ENCODE data around the gene CEACAM16.

Gene CEACAM16

GRCh38 chr19:44684892-44685863 is 13.8 kb upstream of the CEACAM16 start:
- H3K4me3 ChIP-seq (replicated peaks; ENCODE audit: low read depth, low read length) = no peak overlapping the region
- DNase-seq (ENCODE audit: extremely low read depth, low read depth) = peak; percentile 88
- no peak for TF ChIP-seq CTCF (IDR thresholded peaks at IDR 0.05; ENCODE audit: low read depth, low read length, missing control alignments)

GRCh38 chr19:44685877-44686276 is 13.1 kb upstream of the CEACAM16 start:
- H3K4me3 ChIP-seq (replicated peaks; ENCODE audit: low read depth, low read length) = no peak overlapping the region
- no peak for DNase-seq (ENCODE audit: extremely low read depth, low read depth)
- no peak for TF ChIP-seq CTCF (IDR thresholded peaks at IDR 0.05; ENCODE audit: low read depth, low read length, missing control alignments)

- no peak overlapping the region for H3K4me3 ChIP-seq (replicated peaks; ENCODE audit: low read depth, low read length)
- DNase-seq (ENCODE audit: extremely low read depth, low read depth) = no peak
- no peak for TF ChIP-seq CTCF (IDR thresholded peaks at IDR 0.05; ENCODE audit: low read depth, low read length, missing control alignments)
Observed at GRCh38 chr19:44686896-44687295, 12.1 kb upstream of the CEACAM16 start.

GRCh38 chr19:44687888-44688287 is 11.1 kb upstream of the CEACAM16 start:
- no peak for DNase-seq (ENCODE audit: extremely low read depth, low read depth)

GRCh38 chr19:44689290-44690130 is 9.4 kb upstream of the CEACAM16 start:
- peak; percentile 94 for TF ChIP-seq CTCF (IDR thresholded peaks at IDR 0.05; ENCODE audit: low read depth, low read length, missing control alignments)
- peak; percentile 33 for DNase-seq (ENCODE audit: extremely low read depth, low read depth)
- H3K4me3 ChIP-seq (replicated peaks; ENCODE audit: low read depth, low read length) = no peak overlapping the region

More at GRCh38 chr19:44687888-44688287, 11.1 kb upstream of the CEACAM16 start:
- H3K4me3 ChIP-seq (replicated peaks; ENCODE audit: low read depth, low read length) = no peak overlapping the region
- TF ChIP-seq CTCF (IDR thresholded peaks at IDR 0.05; ENCODE audit: low read depth, low read length, missing control alignments) = no peak

GRCh38 chr19:44690131-44690440 is 8.9 kb upstream of the CEACAM16 start:
- no peak overlapping the region for H3K4me3 ChIP-seq (replicated peaks; ENCODE audit: low read depth, low read length)
- no peak for TF ChIP-seq CTCF (IDR thresholded peaks at IDR 0.05; ENCODE audit: low read depth, low read length, missing control alignments)

More at GRCh38 chr19:44690131-44690440, 8.9 kb upstream of the CEACAM16 start:
- DNase-seq (ENCODE audit: extremely low read depth, low read depth) = no peak
